Nephron (organoid): ENCODE results near the gene PRSS21.

Source experiments
- H3K27ac Mint-ChIP-seq, 3 experiments: 2 replicates each; pipeline ENCODE4 v1.8.0; 2020; ENCODE audit warnings: mixed read lengths in 3 of 3, mild to moderate bottlenecking in 2 of 3, moderate library complexity in 1 of 3
- H3K27me3 Mint-ChIP-seq: 2 replicates; pipeline ENCODE4 v1.8.0; 2021; ENCODE audit warnings: low read depth, mild to moderate bottlenecking, moderate library complexity, mixed read lengths
- H3K36me3 Mint-ChIP-seq: 2 replicates; pipeline ENCODE4 v1.8.0; 2020; ENCODE audit warnings: low read depth, mixed read lengths
- H3K4me1 Mint-ChIP-seq: 2 replicates; pipeline ENCODE4 v1.8.0; 2020; ENCODE audit warnings: mixed read lengths
- H3K4me3 Mint-ChIP-seq, 3 experiments: 2 replicates each; pipeline ENCODE4 v1.8.0; 2020; ENCODE audit warnings: mild to moderate bottlenecking in 3 of 3, mixed read lengths in 3 of 3, moderate library complexity in 2 of 3
- H3K9me3 Mint-ChIP-seq: 2 replicates; pipeline ENCODE4 v1.8.0; 2020; ENCODE audit warnings: mixed read lengths
- CTCF ChIP-seq, 3 experiments: fragments of 200-600 bp; sonication (generic); IDR thresholded peaks; one replicate each; pipeline ENCODE4 v1.5.0; 2021; ENCODE audit warnings: antibody characterized with exemption in 3 of 3; ENCODE audit not compliant: unreplicated experiment in 3 of 3

PRSS21 gene

GRCh38 chr16:2856061-2856670, 39.1 kb downstream of the PRSS21 start:
- no peak for TF ChIP-seq CTCF (IDR thresholded peaks at IDR 0.05; ENCODE audit: unreplicated experiment in 3 of 3)
- no peak overlapping the region for H3K4me3 Mint-ChIP-seq
- peaks cover 63% of the 10 kb centered on the region for H3K27me3 Mint-ChIP-seq
- peaks cover 11% of the 10 kb centered on the region for H3K9me3 Mint-ChIP-seq
- no peak overlapping the region for H3K27ac Mint-ChIP-seq
- H3K4me1 Mint-ChIP-seq = no peaks in the 10 kb centered on the region
- no peaks in the 10 kb centered on the region for H3K36me3 Mint-ChIP-seq

- no peak for TF ChIP-seq CTCF (IDR thresholded peaks at IDR 0.05; ENCODE audit: unreplicated experiment in 3 of 3)
- Mint-ChIP-seq H3K27ac (no peak overlapping the region), H3K4me1 (no peaks in the 10 kb centered on the region), H3K9me3 (peaks cover 14% of the 10 kb centered on the region), H3K27me3 (peaks cover 66% of the 10 kb centered on the region), H3K36me3 (no peaks in the 10 kb centered on the region), H3K4me3 (no peak overlapping the region)
Observed at GRCh38 chr16:2856686-2857450, 39.8 kb downstream of the PRSS21 start.

- Mint-ChIP-seq H3K36me3 (no peaks in the 10 kb centered on the region), H3K4me1 (no peaks in the 10 kb centered on the region), H3K4me3 (peak within 1 kb of the TSS in 2 of 3 experiments; percentile 50 to 60), H3K27me3 (peaks cover 66% of the 10 kb centered on the region), H3K27ac (no peak within 1 kb of the TSS), H3K9me3 (peaks cover 14% of the 10 kb centered on the region)
- TF ChIP-seq CTCF (IDR thresholded peaks at IDR 0.05; ENCODE audit: unreplicated experiment in 3 of 3) = no peak
Observed at GRCh38 chr16:2857451-2858244, 40.6 kb downstream of the PRSS21 start, which contains the start of gene PRSS22. PRSS22 (minus strand) TSS chr16:2858170; CDS start chr16:2858104, 66 bp downstream.

GRCh38 chr16:2858245-2859025, 41.4 kb downstream of the PRSS21 start:
- no peak for TF ChIP-seq CTCF (IDR thresholded peaks at IDR 0.05; ENCODE audit: unreplicated experiment in 3 of 3)
- peaks cover 14% of the 10 kb centered on the region for H3K9me3 Mint-ChIP-seq

GRCh38 chr16:2859686-2860265, 42.7 kb downstream of the PRSS21 start:
- Mint-ChIP-seq H3K9me3 (peaks cover 5% of the 10 kb centered on the region), H3K4me3 (no peak overlapping the region), H3K27me3 (peaks cover 60% of the 10 kb centered on the region)

More at GRCh38 chr16:2858245-2859025, 41.4 kb downstream of the PRSS21 start:
- peaks cover 66% of the 10 kb centered on the region for H3K27me3 Mint-ChIP-seq
- H3K4me3 Mint-ChIP-seq = peak overlapping the region in 1 of 3 experiments; percentile 29
- no peaks in the 10 kb centered on the region for H3K36me3 Mint-ChIP-seq
- no peaks in the 10 kb centered on the region for H3K4me1 Mint-ChIP-seq
- no peak overlapping the region for H3K27ac Mint-ChIP-seq

More at GRCh38 chr16:2859686-2860265, 42.7 kb downstream of the PRSS21 start:
- TF ChIP-seq CTCF (IDR thresholded peaks at IDR 0.05; ENCODE audit: unreplicated experiment in 3 of 3) = no peak
- Mint-ChIP-seq H3K4me1 (no peaks in the 10 kb centered on the region), H3K36me3 (no peaks in the 10 kb centered on the region), H3K27ac (no peak overlapping the region)
